GM12878 (cell line): Measurements from ENCODE around the gene MAGEA2B. TPM values are rescaled to one million over a fixed set of nuclear protein-coding genes. Genes with fewer than 3 reads are reported as not detected.
"Not testable (repeated sequence)": the region's sequence is repeated elsewhere in the genome, so short reads cannot be mapped to it uniquely, and the experiment has no call there.

ENCODE experiments used
- ATAC-seq: fragments of 200-7000 bp; cut with Tn5 transposase; 3 replicates; pipeline ENCODE4 v1.9.1; 2020; ENCODE audit warnings: mild to moderate bottlenecking, moderate library complexity
- BruUV-seq: library from RNA; stranded (reverse); fragments of 400-500 nt; replicated peaks from 2 replicates; lab custom pipeline; 2021; lab: Mats Ljungman, UMichigan
- CTCF ChIA-PET: fragments of 300-600 bp; sonication (Branson Sonifier 250); formaldehyde crosslinking; extraction: SDS; loops from one replicate; lab custom pipeline; 2021; ENCODE audit warnings: inconsistent platforms; lab: Yijun Ruan, JAX
- POLR2A ChIA-PET: fragments of 350-600 bp; formaldehyde crosslinking; extraction: SDS; loops from one replicate; lab custom pipeline; 2021; ENCODE audit warnings: inconsistent platforms; lab: Charles Lee
- RAD21 ChIA-PET: fragments of 300-600 bp; sonication (Branson Sonifier 250); formaldehyde crosslinking; loops from one replicate; lab custom pipeline; 2023; ENCODE audit warnings: antibody characterized with exemption; ENCODE audit not compliant: unreplicated experiment; lab: Charles Lee
- SMC1A ChIA-PET: fragments of 300-600 bp; sonication (Branson Sonifier 250); formaldehyde crosslinking; loops from one replicate; lab custom pipeline; 2023; ENCODE audit not compliant: unreplicated experiment, uncharacterized antibody; lab: Charles Lee
- DNase-seq: peaks from one replicate; pipeline ENCODE4 v3.0.0-alpha.2; 2011; ENCODE audit warnings: low read depth, low spot score
- FAIRE-seq: peaks from 3 replicates; lab custom pipeline; 2011; peaks lifted over from hg19 to GRCh38; lab: Jason Lieb, UNC
- H2AFZ ChIP-seq: 2 replicates; pipeline ENCODE4 v1.6.0; 2011; ENCODE audit warnings: low read depth, low read length, control low read depth; ENCODE audit not compliant: control insufficient read depth
- H3K27ac ChIP-seq: 2 replicates; pipeline ENCODE4 v1.5.1; 2011; ENCODE audit warnings: control low read depth; ENCODE audit not compliant: control insufficient read depth, insufficient read depth
- H3K27me3 ChIP-seq, 2 experiments: replicated peaks in 1 of 2; 2 replicates each; pipeline versions ENCODE4 v1.6.0 to v1.6.1; 2011; ENCODE audit warnings: low read length in 1 of 2; ENCODE audit not compliant: control insufficient read depth in 2 of 2, insufficient read depth in 2 of 2
- H3K36me3 ChIP-seq, 2 experiments: 2 replicates each; pipeline ENCODE4 v1.5.1; 2011; ENCODE audit warnings: low read length in 1 of 2; ENCODE audit not compliant: control insufficient read depth in 2 of 2, insufficient read depth in 2 of 2
- H3K4me1 ChIP-seq: 2 replicates; pipeline ENCODE4 v1.6.1; 2011; ENCODE audit warnings: mild to moderate bottlenecking, low read length, moderate library complexity, mixed read lengths; ENCODE audit not compliant: control insufficient read depth, insufficient read depth
- H3K4me2 ChIP-seq: 2 replicates; pipeline ENCODE4 v1.6.0; 2011; ENCODE audit warnings: control low read depth; ENCODE audit not compliant: control insufficient read depth, insufficient read depth
- H3K4me3 ChIP-seq: fragments of 200-600 bp; sonication (generic); 2 replicates; pipeline ENCODE4 v1.5.1; 2016
- H3K79me2 ChIP-seq: 2 replicates; pipeline ENCODE4 v1.6.0; 2011; ENCODE audit warnings: low read length; ENCODE audit not compliant: control insufficient read depth, insufficient read depth
- H3K9ac ChIP-seq: 2 replicates; pipeline ENCODE4 v1.8.0; 2011; ENCODE audit warnings: low read length, control low read depth, mixed read lengths; ENCODE audit not compliant: control insufficient read depth, insufficient read depth
- H3K9me3 ChIP-seq: replicated peaks from 3 replicates; pipeline ENCODE4 v1.5.1; 2011; ENCODE audit warnings: mild to moderate bottlenecking, low read length; ENCODE audit not compliant: control insufficient read depth, insufficient read depth
- H4K20me1 ChIP-seq: 2 replicates; pipeline ENCODE4 v1.6.0; 2011; ENCODE audit not compliant: control insufficient read depth, insufficient read depth
- WGBS: methylation state at CpG from one replicate; pipeline ENCODE4 v1.1.6; 2016; ENCODE audit warnings: low lambda C conversion rate; ENCODE audit not compliant: insufficient replicate concordance, insufficient coverage; ENCODE audit errors: missing lambda C conversion rate; 5-methylcytosine and 5-hydroxymethylcytosine counted together
- in situ Hi-C: fragments of 300-500 bp; cut with MboI; formaldehyde crosslinking; loops from 9 replicates; pipeline ENCODE4 v1.14.3; 2018; ENCODE audit warnings: mixed read lengths
- intact Hi-C: fragments of 100-400 bp; cut with micrococcal nuclease; formaldehyde crosslinking; loops from one replicate; pipeline ENCODE4 v1.14.2; 2022; ENCODE audit not compliant: unreplicated experiment
- polyA plus RNA-seq, 11 experiments: library from polyadenylated mRNA; depleted of rRNA in 4 of 11; unstranded in 6 of 11; stranded (reverse) in 5 of 11; fragments of >200 nt; fragmentation: Nextera tagmentation in 4 of 11; fragmentation: Illumina TruSeq in 1 of 11; extraction: Ambion mirVana in 4 of 11; extraction: Trizol in 1 of 11; gene quantifications; 1 replicate in 1 of 11; 2 replicates in 10 of 11; pipeline versions ENCODE4 v1.2.1 to v1.2.3, GENCODE V29; 2011 to 2016; ENCODE audit warnings: inconsistent platforms in 2 of 11, missing spikeins in 2 of 11, low read depth in 1 of 11
- total RNA-seq, 4 experiments: library from RNA; depleted of rRNA in 3 of 4; stranded (reverse); fragments of >200 nt in 3 of 4; fragmentation: Illumina TruSeq in 1 of 4; extraction: Trizol in 1 of 4; gene quantifications; 2 replicates each; pipeline versions ENCODE4 v1.2.1 to v1.2.3, GENCODE V29; 2013 to 2021

Gene MAGEA2B
- total and polyA plus RNA-seq, 10 of the 15 experiments (the other 5 are each of a cell fraction or from before 2014, with no cell fraction given), result not detected

DNA sequence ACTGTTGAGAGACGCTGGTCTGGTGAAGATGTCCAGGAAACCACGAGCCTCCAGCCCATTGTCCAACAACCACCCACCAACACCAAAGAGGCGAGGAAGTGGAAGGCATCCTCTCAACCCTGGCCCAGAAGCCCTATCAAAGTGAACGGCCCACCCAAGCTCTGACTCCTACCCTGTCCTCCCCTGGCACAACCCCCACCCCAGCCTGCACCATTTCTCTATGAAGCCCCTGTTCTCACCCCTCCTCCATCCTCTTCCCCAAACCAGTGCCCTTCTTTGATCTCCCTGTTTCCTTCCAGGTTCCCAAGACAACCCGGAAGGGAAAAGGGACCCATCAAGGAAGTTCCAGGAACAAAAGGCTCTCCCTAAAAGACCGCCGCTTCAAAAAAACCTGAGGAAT, 45.1 kb downstream of the MAGEA2B start:
- FAIRE-seq, H4K20me1 ChIP-seq, POLR2A ChIA-PET, DNase-seq, CTCF ChIA-PET, SMC1A ChIA-PET, H3K4me1 ChIP-seq, H3K36me3 ChIP-seq, H3K9ac ChIP-seq, H3K27ac ChIP-seq, H3K4me2 ChIP-seq, H3K4me3 ChIP-seq, ATAC-seq, BruUV-seq, intact Hi-C loops, RAD21 ChIA-PET, H3K9me3 ChIP-seq, H3K79me2 ChIP-seq, H3K27me3 ChIP-seq, H2AFZ ChIP-seq: not testable (repeated sequence)
- in situ Hi-C loops, result loop anchor here (25.0 kb wide), 1 partner anchor 97 kb away; no protein-coding TSS in a partner anchor
- WGBS, result 28% methylated on average over 3 of the region's 7 CpGs

DNA sequence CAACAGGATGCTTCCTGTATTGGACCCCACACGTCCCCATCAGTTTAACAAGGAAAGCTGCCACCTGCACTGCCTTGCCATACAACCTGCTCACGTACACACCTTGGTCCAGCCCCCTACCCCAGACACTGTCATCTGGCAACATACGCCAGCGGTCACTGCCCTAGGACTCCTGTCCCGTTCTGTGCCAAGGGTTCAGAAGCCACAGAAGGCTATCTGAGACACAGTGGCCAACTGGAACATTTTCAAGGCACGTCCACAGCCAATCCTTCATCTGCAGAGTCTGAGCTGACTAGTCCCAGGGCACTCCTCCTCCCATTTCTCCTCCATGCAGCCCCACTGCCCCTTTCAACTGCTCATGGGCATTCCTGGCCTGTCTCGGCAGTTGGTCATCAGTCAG, 47.2 kb downstream of the MAGEA2B start:
- H3K9ac ChIP-seq, CTCF ChIA-PET, ATAC-seq, POLR2A ChIA-PET, intact Hi-C loops, BruUV-seq, H3K27me3 ChIP-seq, FAIRE-seq, H3K27ac ChIP-seq, H3K9me3 ChIP-seq, H3K36me3 ChIP-seq, H3K4me1 ChIP-seq, RAD21 ChIA-PET, SMC1A ChIA-PET, DNase-seq, H4K20me1 ChIP-seq, H3K79me2 ChIP-seq, H3K4me2 ChIP-seq, H2AFZ ChIP-seq, H3K4me3 ChIP-seq: not testable (repeated sequence)
- in situ Hi-C loops, result loop anchor here (25.0 kb wide), 1 partner anchor 99 kb away; no protein-coding TSS in a partner anchor
- WGBS, result 0% methylated on average over 2 of the region's 7 CpGs

DNA sequence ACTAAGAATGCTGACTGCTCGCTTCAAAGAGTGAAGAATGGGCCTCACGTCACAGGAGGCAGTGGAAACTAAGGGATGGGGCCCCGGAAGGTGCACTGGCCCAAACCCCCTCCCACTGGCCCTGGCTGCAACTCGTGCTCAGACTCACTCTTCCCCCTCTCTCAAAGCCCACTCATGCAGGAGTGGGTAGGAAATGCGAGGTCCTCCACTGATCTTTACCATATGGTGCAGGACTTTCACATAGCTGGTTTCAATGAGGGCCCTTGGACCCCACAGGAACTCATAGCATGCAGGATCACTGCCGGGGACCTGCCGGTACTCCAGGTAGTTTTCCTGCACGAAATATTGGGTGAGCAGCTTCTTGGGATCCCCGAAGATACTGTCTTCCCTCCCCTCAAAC, 52.1 kb downstream of the MAGEA2B start:
- BruUV-seq, intact Hi-C loops: not testable (repeated sequence)

More for the DNA sequence above, 52.1 kb downstream of the MAGEA2B start:
- H3K27me3 ChIP-seq, H3K4me2 ChIP-seq, H3K27ac ChIP-seq, H3K9me3 ChIP-seq, SMC1A ChIA-PET, H3K79me2 ChIP-seq, POLR2A ChIA-PET, FAIRE-seq, ATAC-seq, DNase-seq, H4K20me1 ChIP-seq, RAD21 ChIA-PET, H3K36me3 ChIP-seq, H2AFZ ChIP-seq, H3K4me3 ChIP-seq, H3K4me1 ChIP-seq, H3K9ac ChIP-seq: not testable (repeated sequence)
- CTCF ChIA-PET, result interaction anchor here (0.7 kb wide), 1 partner anchor 130 kb away, joined by 3 read pairs; no protein-coding TSS in a partner anchor
- in situ Hi-C loops, result loop anchor here (25.0 kb wide), 1 partner anchor 104 kb away; no protein-coding TSS in a partner anchor
- WGBS, result 28% methylated on average over 9 of the region's 9 CpGs
